Common myeloid progenitor, CD34-positive (primary cell): Measurements from ENCODE around the gene FADS6.

Source experiments
- CTCF ChIA-PET: fragments of 350-600 bp; sonication (Branson Sonifier 250); formaldehyde crosslinking; loops from one replicate; lab custom pipeline; 2021; ENCODE audit warnings: antibody characterized with exemption; lab: Charles Lee
- POLR2A ChIA-PET: fragments of 350-600 bp; sonication (Branson Sonifier 250); formaldehyde crosslinking; loops from one replicate; lab custom pipeline; 2021; ENCODE audit warnings: antibody characterized with exemption; lab: Charles Lee
- DNase-seq, 3 donors: peaks; one replicate each; pipeline versions ENCODE4 v3.0.0 to v3.0.0-alpha.2; 2013
- H3K27ac ChIP-seq, 2 experiments: 1 replicate in 1 of 2; 2 replicates in 1 of 2; pipeline ENCODE4 v1.7.0; 2013; ENCODE audit warnings: inconsistent platforms in 2 of 2, low read length in 2 of 2, mild to moderate bottlenecking in 2 of 2, low read depth in 1 of 2, moderate library complexity in 1 of 2; ENCODE audit not compliant: severe bottlenecking in 2 of 2, insufficient read depth in 1 of 2, poor library complexity in 1 of 2
- H3K27me3 ChIP-seq, 5 experiments: replicated peaks in 2 of 5; 1 replicate in 3 of 5; 2 replicates in 2 of 5; pipeline versions ENCODE4 v1.6.1 to v1.7.0; 2013; ENCODE audit warnings: low read length in 4 of 5, mild to moderate bottlenecking in 2 of 5, moderate library complexity in 2 of 5, inconsistent platforms in 1 of 5; ENCODE audit not compliant: insufficient read depth in 5 of 5, control insufficient read depth in 4 of 5
- H3K36me3 ChIP-seq, 4 experiments: 1 replicate in 2 of 4; 2 replicates in 2 of 4; pipeline versions ENCODE4 v1.6.1 to v1.7.0; 2013; ENCODE audit warnings: low read length in 3 of 4, control low read depth in 1 of 4, mild to moderate bottlenecking in 1 of 4; ENCODE audit not compliant: control insufficient read depth in 4 of 4, insufficient read depth in 4 of 4
- H3K4me1 ChIP-seq, 4 experiments: 1 replicate in 3 of 4; 2 replicates in 1 of 4; pipeline versions ENCODE4 v1.6.1 to v1.7.1; 2013; ENCODE audit warnings: low read length in 3 of 4, mild to moderate bottlenecking in 3 of 4, control low read depth in 1 of 4, inconsistent platforms in 1 of 4, moderate library complexity in 1 of 4; ENCODE audit not compliant: control insufficient read depth in 4 of 4, insufficient read depth in 4 of 4; ENCODE audit errors: control extremely low read depth in 1 of 4
- H3K4me3 ChIP-seq, 7 experiments: 1 replicate in 4 of 7; 2 replicates in 3 of 7; pipeline versions ENCODE4 v1.5.1 to v1.7.0; 2013; ENCODE audit warnings: mild to moderate bottlenecking in 7 of 7, low read length in 6 of 7, moderate library complexity in 6 of 7, inconsistent platforms in 2 of 7, low read depth in 2 of 7, control low read depth in 1 of 7; ENCODE audit not compliant: insufficient read depth in 4 of 7, control insufficient read depth in 1 of 7; ENCODE audit errors: extremely low read depth in 1 of 7
- H3K9me3 ChIP-seq, 5 experiments: 1 replicate in 4 of 5; 2 replicates in 1 of 5; pipeline versions ENCODE4 v1.6.1 to v1.7.1; 2013; ENCODE audit warnings: low read length in 4 of 5, mild to moderate bottlenecking in 2 of 5, inconsistent platforms in 1 of 5, low read depth in 1 of 5, moderate library complexity in 1 of 5; ENCODE audit not compliant: control insufficient read depth in 4 of 5, insufficient read depth in 2 of 5; ENCODE audit errors: control extremely low read depth in 1 of 5
- WGBS: methylation state at CpG from one replicate; pipeline ENCODE4 v1.1.5; 2013; ENCODE audit not compliant: insufficient coverage; 5-methylcytosine and 5-hydroxymethylcytosine counted together

FADS6 gene

GRCh38 chr17:74892013-74892841 lies 1.2 kb downstream of the FADS6 start:
- peak overlapping the region in 1 of 7 experiments; percentile 8 for H3K4me3 ChIP-seq
- no peak overlapping the region for H3K27ac ChIP-seq
- no peak for DNase-seq
- peaks cover 0 to 18% (median 7%) of the 10 kb centered on the region in 4 experiments for H3K4me1 ChIP-seq
- H3K27me3 ChIP-seq: peaks cover 0 to 53% (median 30%) of the 10 kb centered on the region in 5 experiments
- H3K9me3 ChIP-seq: no peaks in the 10 kb centered on the region
- H3K36me3 ChIP-seq: no peaks in the 10 kb centered on the region
- 74% methylated on average over 18 of the region's 20 CpGs for WGBS
- CTCF ChIA-PET: interaction anchor here (0.9 kb wide), 1 partner anchor 10 kb away, joined by 4 read pairs; no protein-coding TSS in a partner anchor
- POLR2A ChIA-PET: no interaction called here

GRCh38 chr17:74890554-74890953 lies 2.9 kb downstream of the FADS6 start:
- ChIA-PET CTCF (interaction anchor here (0.9 to 1.6 kb wide), 3 partner anchors 13 to 100 kb away, joined by 3 to 4 read pairs (median 4); no protein-coding TSS in a partner anchor), POLR2A (no interaction called here)
- H3K9me3 ChIP-seq: no peaks in the 10 kb centered on the region
- no peak overlapping the region for H3K27ac ChIP-seq
- WGBS: 99% methylated on average over 7 of the region's 7 CpGs
- H3K36me3 ChIP-seq: no peaks in the 10 kb centered on the region
- DNase-seq: no peak
- H3K27me3 ChIP-seq: peaks cover 0 to 51% (median 28%) of the 10 kb centered on the region in 5 experiments
- peaks cover 0 to 18% (median 7%) of the 10 kb centered on the region in 4 experiments for H3K4me1 ChIP-seq
- H3K4me3 ChIP-seq: no peak overlapping the region

GRCh38 chr17:74888469-74888868 lies 5.0 kb downstream of the FADS6 start:
- ChIA-PET POLR2A (no interaction called here), CTCF (interaction anchor here (1.1 to 1.4 kb wide), 2 partner anchors 26 to 45 kb away, joined by 3 read pairs; no protein-coding TSS in a partner anchor)
- H3K27me3 ChIP-seq: peaks cover 0 to 31% (median 16%) of the 10 kb centered on the region in 5 experiments
- no peak overlapping the region for H3K4me3 ChIP-seq
- peaks cover 0 to 13% (median 6%) of the 10 kb centered on the region in 4 experiments for H3K4me1 ChIP-seq
- no peak overlapping the region for H3K27ac ChIP-seq
- no peak for DNase-seq
- no peaks in the 10 kb centered on the region for H3K36me3 ChIP-seq
- 89% methylated on average over 10 of the region's 13 CpGs for WGBS
- H3K9me3 ChIP-seq: no peaks in the 10 kb centered on the region

- CTCF ChIA-PET: no interaction called here
- WGBS: 65% methylated on average over 9 of the region's 15 CpGs
- H3K27ac ChIP-seq: no peak overlapping the region
- peaks cover 0 to 3% (median 1%) of the 10 kb centered on the region in 4 experiments for H3K4me1 ChIP-seq
- H3K9me3 ChIP-seq: no peaks in the 10 kb centered on the region
- DNase-seq: no peak
- H3K27me3 ChIP-seq: peaks cover 0 to 8% (median 0%) of the 10 kb centered on the region in 5 experiments
- POLR2A ChIA-PET: no interaction called here
- H3K36me3 ChIP-seq: no peaks in the 10 kb centered on the region
- H3K4me3 ChIP-seq: no peak overlapping the region
These were observed 10.1 kb downstream of the FADS6 start for GRCh38 chr17:74883241-74883745.

- DNase-seq: no peak
- Histone ChIP-seq H3K27ac (no peak overlapping the region), H3K27me3 (peaks cover 0 to 8% (median 0%) of the 10 kb centered on the region in 5 experiments), H3K9me3 (no peaks in the 10 kb centered on the region), H3K36me3 (no peaks in the 10 kb centered on the region), H3K4me3 (no peak overlapping the region), H3K4me1 (peaks cover 0 to 3% (median 1%) of the 10 kb centered on the region in 4 experiments)
- ChIA-PET POLR2A (no interaction called here), CTCF (interaction anchor here (1.5 kb wide), 1 partner anchor 37 kb away, joined by 3 read pairs; no protein-coding TSS in a partner anchor)
- 87% methylated on average over 20 of the region's 20 CpGs for whole genome bisulfite sequencing
These were observed 10.8 kb downstream of the FADS6 start for GRCh38 chr17:74882517-74883240.

- WGBS: 86% methylated on average over 8 of the region's 11 CpGs
- ChIA-PET CTCF (interaction anchor here (1.5 to 1.9 kb wide), 2 partner anchors 39 to 89 kb away, joined by 3 to 5 read pairs; no protein-coding TSS in a partner anchor), POLR2A (interaction anchor here (0.6 kb wide), 2 partner anchors 22 to 73 kb away, joined by 3 read pairs; no protein-coding TSS in a partner anchor)
- H3K4me3 ChIP-seq: no peak overlapping the region
- H3K9me3 ChIP-seq: no peaks in the 10 kb centered on the region
- no peak overlapping the region for H3K27ac ChIP-seq
- no peaks in the 10 kb centered on the region for H3K27me3 ChIP-seq
- no peak for DNase-seq
- H3K4me1 ChIP-seq: peaks cover 0 to 3% (median 1%) of the 10 kb centered on the region in 4 experiments
- H3K36me3 ChIP-seq: no peaks in the 10 kb centered on the region
These were observed 12.4 kb downstream of the FADS6 start for GRCh38 chr17:74881073-74881472.
